HFFc6 (cell line): Measurements from ENCODE around the gene GSK3B. TPM values are rescaled to one million over a fixed set of nuclear protein-coding genes. Genes with fewer than 3 reads are reported as not detected.
"Not testable (repeated sequence)": the region's sequence is repeated elsewhere in the genome, so short reads cannot be mapped to it uniquely, and the experiment has no call there.

Experiments
- DNase-seq: peaks from one replicate; pipeline ENCODE4 v3.0.0-alpha.2; 2018
- H3K27ac Mint-ChIP-seq: 2 replicates; pipeline ENCODE4 v1.8.0; 2020; ENCODE audit warnings: mild to moderate bottlenecking, mixed read lengths
- H3K27me3 Mint-ChIP-seq: 2 replicates; pipeline ENCODE4 v1.8.0; 2021; ENCODE audit warnings: mild to moderate bottlenecking, moderate library complexity, mixed read lengths; ENCODE audit not compliant: insufficient read depth
- H3K36me3 Mint-ChIP-seq: 2 replicates; pipeline ENCODE4 v1.8.0; 2021; ENCODE audit warnings: low read depth, mixed read lengths
- H3K4me1 Mint-ChIP-seq: 2 replicates; pipeline ENCODE4 v1.8.0; 2020; ENCODE audit warnings: low read depth, mixed read lengths
- H3K4me3 Mint-ChIP-seq: 2 replicates; pipeline ENCODE4 v1.8.0; 2020; ENCODE audit warnings: mild to moderate bottlenecking, moderate library complexity, mixed read lengths
- H3K9me3 Mint-ChIP-seq: 2 replicates; pipeline ENCODE4 v1.8.0; 2020; ENCODE audit warnings: mild to moderate bottlenecking, mixed read lengths
- CTCF ChIP-seq: fragments of 200-600 bp; sonication (generic); IDR thresholded peaks from 2 replicates; pipeline ENCODE4 v1.5.0; 2021; ENCODE audit warnings: antibody characterized with exemption, mild to moderate bottlenecking
- total RNA-seq, 6 experiments: library from RNA; stranded (reverse); fragmentation: NEBNext Ultra II Directional; extraction: Animal tissue kit (Norgen Biotek cat#: 25700); gene quantifications; 2 replicates in 1 of 6; 3 replicates in 5 of 6; pipeline ENCODE4 v1.2.3, GENCODE V29; 2021

Gene GSK3B
- total RNA-seq, 6 experiments from 2014 or later = 42.9 to 52.8 (median 49.6) TPM

- no peaks in the 10 kb centered on the region; the same call in 1 of the 2 replicates for H3K27me3 Mint-ChIP-seq
- H3K9me3 Mint-ChIP-seq = no peaks in the 10 kb centered on the region
- peaks cover 24% of the 10 kb centered on the region for H3K36me3 Mint-ChIP-seq
- no peak for TF ChIP-seq CTCF
- no peak for DNase-seq
- H3K4me1 Mint-ChIP-seq = peaks cover 37% of the 10 kb centered on the region
- no peak overlapping the region for H3K4me3 Mint-ChIP-seq
- no peak overlapping the region for H3K27ac Mint-ChIP-seq
These were observed 41.6 kb downstream of the GSK3B start for GRCh38 chr3:120052677-120053076.

- Mint-ChIP-seq H3K27me3 (no peaks in the 10 kb centered on the region; the same call in 1 of the 2 replicates), H3K4me1 (peaks cover 37% of the 10 kb centered on the region), H3K36me3 (peaks cover 28% of the 10 kb centered on the region), H3K4me3 (no peak overlapping the region), H3K9me3 (no peaks in the 10 kb centered on the region), H3K27ac (no peak overlapping the region)
- no peak for DNase-seq
- TF ChIP-seq CTCF = no peak
These were observed 42.0 kb downstream of the GSK3B start for GRCh38 chr3:120052225-120052624.

GRCh38 chr3:120051570-120051969, 42.7 kb downstream of the GSK3B start:
- not testable (repeated sequence) for DNase-seq, H3K27ac Mint-ChIP-seq, H3K27me3 Mint-ChIP-seq, H3K4me3 Mint-ChIP-seq, H3K9me3 Mint-ChIP-seq
- Mint-ChIP-seq H3K4me1 (peaks cover 37% of the 10 kb centered on the region), H3K36me3 (peaks cover 32% of the 10 kb centered on the region)

GRCh38 chr3:120049881-120050539, 44.2 kb downstream of the GSK3B start:
- peaks cover 34% of the 10 kb centered on the region for H3K36me3 Mint-ChIP-seq
- no peak for DNase-seq
- no peak overlapping the region for H3K27ac Mint-ChIP-seq
- H3K9me3 Mint-ChIP-seq = peaks cover 7% of the 10 kb centered on the region
- no peak for TF ChIP-seq CTCF
- H3K4me1 Mint-ChIP-seq = peaks cover 37% of the 10 kb centered on the region
- no peaks in the 10 kb centered on the region for H3K27me3 Mint-ChIP-seq
- no peak overlapping the region for H3K4me3 Mint-ChIP-seq

GRCh38 chr3:120049072-120049471, 45.2 kb downstream of the GSK3B start:
- Mint-ChIP-seq H3K4me1 (peaks cover 37% of the 10 kb centered on the region), H3K9me3 (peaks cover 17% of the 10 kb centered on the region), H3K27me3 (no peaks in the 10 kb centered on the region), H3K27ac (no peak overlapping the region), H3K36me3 (peaks cover 34% of the 10 kb centered on the region), H3K4me3 (no peak overlapping the region)
- TF ChIP-seq CTCF = no peak
- DNase-seq = no peak

GRCh38 chr3:120048355-120049041, 45.7 kb downstream of the GSK3B start:
- TF ChIP-seq CTCF = no peak
- Mint-ChIP-seq H3K27ac (no peak overlapping the region), H3K9me3 (peaks cover 18% of the 10 kb centered on the region), H3K4me3 (no peak overlapping the region), H3K36me3 (peaks cover 34% of the 10 kb centered on the region), H3K27me3 (no peaks in the 10 kb centered on the region; the same call in 1 of the 2 replicates), H3K4me1 (peaks cover 37% of the 10 kb centered on the region)
- DNase-seq = no peak
